Left ventricle myocardium inferior (tissue), 1 donor: ENCODE measurements around the gene SPARC. TPM values are rescaled to one million over a fixed set of nuclear protein-coding genes. Genes with fewer than 3 reads are reported as not detected.
"Not testable (repeated sequence)": the region's sequence is repeated elsewhere in the genome, so short reads cannot be mapped to it uniquely, and the experiment has no call there.

Experiments used
- DNase-seq: peaks from one replicate; pipeline ENCODE4 v3.0.0-alpha.2; 2020
- H3K27ac ChIP-seq: fragments of 200-600 bp; replicated peaks from 2 replicates; pipeline ENCODE4 v1.8.0; 2021
- H3K27me3 ChIP-seq: fragments of 200-600 bp; 2 replicates; pipeline ENCODE4 v1.8.0; 2021; ENCODE audit warnings: low read depth
- H3K36me3 ChIP-seq: fragments of 200-600 bp; 2 replicates; pipeline ENCODE4 v1.8.0; 2021
- H3K4me1 ChIP-seq: fragments of 200-600 bp; 2 replicates; pipeline ENCODE4 v1.8.0; 2021
- H3K4me3 ChIP-seq: fragments of 200-600 bp; 2 replicates; pipeline ENCODE4 v1.8.0; 2021; ENCODE audit warnings: mild to moderate bottlenecking, moderate library complexity
- H3K9me3 ChIP-seq: fragments of 200-600 bp; replicated peaks from 2 replicates; pipeline ENCODE4 v1.8.0; 2021
- CTCF ChIP-seq: fragments of 200-600 bp; IDR thresholded peaks from 2 replicates; pipeline ENCODE4 v1.8.0; 2021; ENCODE audit warnings: antibody characterized with exemption, mild to moderate bottlenecking, borderline replicate concordance
- intact Hi-C: fragments of 100-400 bp; cut with micrococcal nuclease; formaldehyde crosslinking; loops from one replicate; pipeline ENCODE4 v1.11.0; 2022
- long read RNA-seq: library from polyadenylated mRNA; unstranded; transcript quantifications from one replicate; pipeline ENCODE4 v2.0.0, GENCODE V29; 2021
- total RNA-seq: library from RNA; stranded (reverse); fragmentation: NEBNext Ultra II Directional; extraction: Animal tissue kit (Norgen Biotek cat#: 25700); gene quantifications from one replicate; pipeline ENCODE4 v1.2.1, GENCODE V29; 2021
- donor health status: DM: no; HTN: yes; CAD: no; lungs with severe emphysema.

The SPARC gene
- total RNA-seq: 477 TPM
- long read RNA-seq, transcript SPARC-201 (10 exons, 3,701 nt): major isoform, 282 of 373 reads
- long read RNA-seq, transcript SPARC-202 (4 exons, 1,598 nt): minor isoform, 6 of 373 reads
- long read RNA-seq, partial matches to known transcripts: 57 of 373 reads
- long read RNA-seq, other reads (novel, unspliced or antisense): 28 of 373 reads

- TF ChIP-seq CTCF: no peak
- Histone ChIP-seq H3K36me3 (no peaks in the 10 kb centered on the region), H3K4me3 (peak within 1 kb of the TSS; percentile 78), H3K27me3 (no peaks in the 10 kb centered on the region), H3K27ac (peak within 1 kb of the TSS; percentile 93), H3K9me3 (no peaks in the 10 kb centered on the region), H3K4me1 (peaks cover 52% of the 10 kb centered on the region)
- intact Hi-C loops: no loop called here
- DNase-seq: peak; percentile 74
Observed at GRCh38 chr5:151686674-151687407, at the start of gene SPARC. SPARC (minus strand) TSS chr5:151686915; CDS start chr5:151676188, 10,727 bp downstream.

GRCh38 chr5:151735646-151736045, 48.9 kb upstream of the SPARC start:
- intact Hi-C loops: no loop called here
- Histone ChIP-seq H3K4me1 (peaks cover 18% of the 10 kb centered on the region), H3K27me3 (no peaks in the 10 kb centered on the region), H3K4me3 (no peak overlapping the region), H3K27ac (no peak overlapping the region), H3K9me3 (no peaks in the 10 kb centered on the region), H3K36me3 (no peaks in the 10 kb centered on the region)
- no peak for DNase-seq
- TF ChIP-seq CTCF: no peak

- no peak for DNase-seq
- intact Hi-C loops: no loop called here
- TF ChIP-seq CTCF: no peak
- peaks cover 8% of the 10 kb centered on the region for H3K36me3 ChIP-seq
- H3K27ac ChIP-seq: no peak overlapping the region
- peaks cover 14% of the 10 kb centered on the region for H3K9me3 ChIP-seq
- peaks cover 4% of the 10 kb centered on the region for H3K4me1 ChIP-seq
- H3K27me3 ChIP-seq: no peaks in the 10 kb centered on the region
- H3K4me3 ChIP-seq: no peak overlapping the region
Observed at GRCh38 chr5:151734064-151734408, 47.3 kb upstream of the SPARC start.

GRCh38 chr5:151733358-151734063, 46.8 kb upstream of the SPARC start:
- DNase-seq: no peak
- Histone ChIP-seq H3K27me3 (no peaks in the 10 kb centered on the region), H3K9me3 (peaks cover 14% of the 10 kb centered on the region), H3K36me3 (peaks cover 8% of the 10 kb centered on the region), H3K4me1 (peaks cover 4% of the 10 kb centered on the region), H3K4me3 (no peak overlapping the region), H3K27ac (no peak overlapping the region)
- intact Hi-C loops: no loop called here
- no peak for TF ChIP-seq CTCF

- no peak overlapping the region for H3K27ac ChIP-seq
- TF ChIP-seq CTCF: no peak
- peaks cover 8% of the 10 kb centered on the region for H3K36me3 ChIP-seq
- peaks cover 14% of the 10 kb centered on the region for H3K9me3 ChIP-seq
- no peak for DNase-seq
- H3K27me3 ChIP-seq: no peaks in the 10 kb centered on the region
- intact Hi-C loops: no loop called here
- H3K4me1 ChIP-seq: no peaks in the 10 kb centered on the region
- H3K4me3 ChIP-seq: no peak overlapping the region
Observed at GRCh38 chr5:151730381-151730780, 43.7 kb upstream of the SPARC start.

- intact Hi-C loops, H3K4me3 ChIP-seq, DNase-seq, H3K27me3 ChIP-seq, H3K27ac ChIP-seq, H3K4me1 ChIP-seq, H3K36me3 ChIP-seq: not testable (repeated sequence)
- peaks cover 14% of the 10 kb centered on the region for H3K9me3 ChIP-seq
Observed at GRCh38 chr5:151729597-151729996, 42.9 kb upstream of the SPARC start.
